Testis (tissue), 2 donors: ENCODE measurements around the gene OR2J3.

Experiments
- POLR2A ChIP-seq: fragments of 450-650 bp; IDR thresholded peaks from one replicate; pipeline ENCODE4 v1.6.1; 2017; ENCODE audit warnings: antibody characterized with exemption, mild to moderate bottlenecking, moderate library complexity
- TF ChIP-seq, protein P1 (sequence below), 3 experiments: fragments of 450-650 bp in 2 of 3; fragments of 200-600 bp in 1 of 3; sonication (generic) in 1 of 3; IDR thresholded peaks; one replicate each; pipeline ENCODE4 v1.5.1; 2016 to 2019; ENCODE audit warnings: antibody characterized with exemption in 3 of 3, mild to moderate bottlenecking in 2 of 3, moderate library complexity in 1 of 3

GRCh38 chr6:29142309-29142708, 34.5 kb downstream of the OR2J3 start:
- no peak for TF ChIP-seq POLR2A
- TF ChIP-seq, protein P1, sequence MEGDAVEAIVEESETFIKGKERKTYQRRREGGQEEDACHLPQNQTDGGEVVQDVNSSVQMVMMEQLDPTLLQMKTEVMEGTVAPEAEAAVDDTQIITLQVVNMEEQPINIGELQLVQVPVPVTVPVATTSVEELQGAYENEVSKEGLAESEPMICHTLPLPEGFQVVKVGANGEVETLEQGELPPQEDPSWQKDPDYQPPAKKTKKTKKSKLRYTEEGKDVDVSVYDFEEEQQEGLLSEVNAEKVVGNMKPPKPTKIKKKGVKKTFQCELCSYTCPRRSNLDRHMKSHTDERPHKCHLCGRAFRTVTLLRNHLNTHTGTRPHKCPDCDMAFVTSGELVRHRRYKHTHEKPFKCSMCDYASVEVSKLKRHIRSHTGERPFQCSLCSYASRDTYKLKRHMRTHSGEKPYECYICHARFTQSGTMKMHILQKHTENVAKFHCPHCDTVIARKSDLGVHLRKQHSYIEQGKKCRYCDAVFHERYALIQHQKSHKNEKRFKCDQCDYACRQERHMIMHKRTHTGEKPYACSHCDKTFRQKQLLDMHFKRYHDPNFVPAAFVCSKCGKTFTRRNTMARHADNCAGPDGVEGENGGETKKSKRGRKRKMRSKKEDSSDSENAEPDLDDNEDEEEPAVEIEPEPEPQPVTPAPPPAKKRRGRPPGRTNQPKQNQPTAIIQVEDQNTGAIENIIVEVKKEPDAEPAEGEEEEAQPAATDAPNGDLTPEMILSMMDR (IDR thresholded peaks at IDR 0.05) = no peak
